Smooth muscle cell of the umbilical artery (primary cell): ENCODE results near the gene AGR2. TPM values are rescaled to one million over a fixed set of nuclear protein-coding genes. Genes with fewer than 3 reads are reported as not detected.

ENCODE experiments used
- total RNA-seq: library from RNA; depleted of rRNA; stranded (reverse); fragments of >200 nt; gene quantifications from 2 replicates; pipeline ENCODE4 v1.2.3, GENCODE V29; 2014

AGR2 gene
- not detected in 2 replicates for total RNA-seq

GRCh38 chr7:16804674-16805439, at the start of gene AGR2:
TSS of gene AGR2 (minus strand) at chr7:16804999. CDS start at chr7:16801796, 3,203 bp downstream.

GRCh38 chr7:16753102-16753931, 51.5 kb downstream of the AGR2 start, which contains the start of gene TSPAN13:
TSS of gene TSPAN13 (plus strand) at chr7:16753755. CDS start at chr7:16753968, 213 bp downstream.

Other genes starting within 250 kb of the AGR2 start
- 24.1 and 40.6 TPM in 2 replicates for gene ANKMY2, start 159.2 kb downstream of the AGR2 start, total RNA-seq
- 70.7 and 128 TPM in 2 replicates for gene BZW2, start 158.8 kb downstream of the AGR2 start, total RNA-seq
- gene TSPAN13, start 51.2 kb downstream of the AGR2 start, total RNA-seq = 64.1 and 71.3 TPM in 2 replicates
- gene AGR3, start 77.0 kb upstream of the AGR2 start, total RNA-seq = not detected in 2 replicates